Smooth muscle cell (in vitro differentiated cells): ENCODE measurements around the gene BORCS5. TPM values are rescaled to one million over a fixed set of nuclear protein-coding genes. Genes with fewer than 3 reads are reported as not detected.

Source experiments
- DNase-seq: peaks from one replicate; lab custom pipeline; 2025; ENCODE audit not compliant: unreplicated experiment; lab: John Stamatoyannopoulos, UW
- H2AFZ ChIP-seq: fragments of 200-600 bp; sonication (generic); 2 replicates; pipeline ENCODE4 v1.6.0; 2016; ENCODE audit warnings: antibody characterized with exemption, low read depth, mild to moderate bottlenecking
- H3F3A ChIP-seq: fragments of 200-600 bp; sonication (generic); 2 replicates; pipeline ENCODE4 v1.6.0; 2017; ENCODE audit warnings: antibody characterized with exemption, low read depth
- H3K27ac ChIP-seq: fragments of 200-600 bp; sonication (generic); 2 replicates; pipeline ENCODE4 v1.5.1; 2016; ENCODE audit warnings: low read depth, mild to moderate bottlenecking
- H3K27me3 ChIP-seq: fragments of 200-600 bp; sonication (generic); 2 replicates; pipeline ENCODE4 v1.6.1; 2016; ENCODE audit warnings: low read depth, mild to moderate bottlenecking
- H3K36me3 ChIP-seq: fragments of 200-600 bp; sonication (generic); 2 replicates; pipeline ENCODE4 v1.5.1; 2016; ENCODE audit warnings: low read depth
- H3K4me1 ChIP-seq: fragments of 200-600 bp; sonication (generic); 2 replicates; pipeline ENCODE4 v1.5.1; 2016; ENCODE audit warnings: low read depth
- H3K4me2 ChIP-seq: fragments of 200-600 bp; sonication (generic); 2 replicates; pipeline ENCODE4 v1.6.0; 2016; ENCODE audit warnings: mild to moderate bottlenecking
- H3K4me3 ChIP-seq: fragments of 200-600 bp; sonication (generic); 2 replicates; pipeline ENCODE4 v1.5.1; 2016; ENCODE audit warnings: mild to moderate bottlenecking
- H3K79me2 ChIP-seq: fragments of 200-600 bp; sonication (generic); 2 replicates; pipeline ENCODE4 v1.6.0; 2016; ENCODE audit warnings: low read depth, mild to moderate bottlenecking
- H3K9ac ChIP-seq: fragments of 200-600 bp; sonication (generic); 2 replicates; pipeline ENCODE4 v1.6.0; 2016; ENCODE audit warnings: low read depth
- H3K9me3 ChIP-seq: fragments of 200-600 bp; sonication (generic); replicated peaks from 2 replicates; pipeline ENCODE4 v1.5.1; 2016; ENCODE audit warnings: low read depth
- H4K20me1 ChIP-seq: fragments of 200-600 bp; sonication (generic); 2 replicates; pipeline ENCODE4 v1.6.0; 2016; ENCODE audit warnings: low read depth
- CTCF ChIP-seq: fragments of 200-600 bp; sonication (generic); IDR thresholded peaks from 2 replicates; pipeline ENCODE4 v1.5.1; 2017; ENCODE audit warnings: borderline replicate concordance, mild to moderate bottlenecking, antibody characterized with exemption; ENCODE audit not compliant: insufficient read depth, poor library complexity, severe bottlenecking
- WGBS: methylation state at CpG from one replicate; pipeline ENCODE4 v1.1.7; 2016; ENCODE audit warnings: low lambda C conversion rate; 5-methylcytosine and 5-hydroxymethylcytosine counted together
- polyA plus RNA-seq: library from polyadenylated mRNA; unstranded; fragments of >200 nt; fragmentation: Nextera tagmentation; extraction: Ambion mirVana; gene quantifications from 2 replicates; pipeline ENCODE4 v1.2.1, GENCODE V29; 2016
- total RNA-seq: library from RNA; depleted of rRNA; stranded (reverse); fragments of >200 nt; gene quantifications from 2 replicates; pipeline ENCODE4 v1.2.3, GENCODE V29; 2014

The BORCS5 gene
- total and polyA plus RNA-seq, 2 experiments from 2014 or later, result 11.2 to 11.7 TPM

GRCh38 chr12:12466157-12466556 is 109.3 kb downstream of the BORCS5 start:
- Histone ChIP-seq H3K27me3 (no peaks in the 10 kb centered on the region), H3K4me3 (no peak overlapping the region), H2AFZ (no peak overlapping the region), H4K20me1 (no peaks in the 10 kb centered on the region), H3K27ac (no peak overlapping the region), H3K9me3 (no peaks in the 10 kb centered on the region), H3K4me2 (no peak overlapping the region), H3K79me2 (no peaks in the 10 kb centered on the region), H3K36me3 (no peaks in the 10 kb centered on the region), H3K9ac (no peak overlapping the region), H3K4me1 (no peaks in the 10 kb centered on the region), H3F3A (no peaks in the 10 kb centered on the region)
- no peak for DNase-seq
- no peak for TF ChIP-seq CTCF
- 94% methylated on average over 7 of the region's 7 CpGs for WGBS

- Histone ChIP-seq H3F3A (no peaks in the 10 kb centered on the region), H3K79me2 (no peaks in the 10 kb centered on the region), H3K9ac (no peak overlapping the region), H3K27me3 (no peaks in the 10 kb centered on the region), H3K4me1 (no peaks in the 10 kb centered on the region), H3K36me3 (no peaks in the 10 kb centered on the region), H3K9me3 (no peaks in the 10 kb centered on the region), H3K27ac (no peak overlapping the region), H4K20me1 (no peaks in the 10 kb centered on the region), H3K4me2 (no peak overlapping the region), H3K4me3 (no peak overlapping the region), H2AFZ (no peak overlapping the region)
- WGBS, result 95% methylated on average over 6 of the region's 6 CpGs
- DNase-seq, result no peak
- TF ChIP-seq CTCF, result no peak
Measured at GRCh38 chr12:12467264-12467663, 110.4 kb downstream of the BORCS5 start.

GRCh38 chr12:12467688-12468261 is 110.9 kb downstream of the BORCS5 start:
- 94% methylated on average over 14 of the region's 14 CpGs for WGBS
- no peak overlapping the region for H3K4me2 ChIP-seq

More at GRCh38 chr12:12467688-12468261, 110.9 kb downstream of the BORCS5 start:
- Histone ChIP-seq H3K36me3 (no peaks in the 10 kb centered on the region), H3K79me2 (no peaks in the 10 kb centered on the region), H2AFZ (no peak overlapping the region), H4K20me1 (no peaks in the 10 kb centered on the region), H3K27ac (no peak overlapping the region), H3K27me3 (no peaks in the 10 kb centered on the region), H3K4me3 (no peak overlapping the region), H3K9me3 (no peaks in the 10 kb centered on the region), H3F3A (no peaks in the 10 kb centered on the region), H3K9ac (no peak overlapping the region), H3K4me1 (no peaks in the 10 kb centered on the region)
- no peak for TF ChIP-seq CTCF
- no peak for DNase-seq
